HG02885 (cell line): ENCODE measurements around the gene CCNB2.
A peak's percentile ranks its signal among the peaks of the same experiment; 100 is the strongest.
"Not testable (repeated sequence)": the region's sequence is repeated elsewhere in the genome, so short reads cannot be mapped to it uniquely, and the experiment has no call there.

Experiments used
- ATAC-seq: cut with Tn5 transposase; IDR thresholded peaks from one replicate; pipeline ENCODE4 v1.9.1; 2021; ENCODE audit warnings: mild to moderate bottlenecking; ENCODE audit not compliant: unreplicated experiment, poor library complexity

CCNB2 gene

DNA sequence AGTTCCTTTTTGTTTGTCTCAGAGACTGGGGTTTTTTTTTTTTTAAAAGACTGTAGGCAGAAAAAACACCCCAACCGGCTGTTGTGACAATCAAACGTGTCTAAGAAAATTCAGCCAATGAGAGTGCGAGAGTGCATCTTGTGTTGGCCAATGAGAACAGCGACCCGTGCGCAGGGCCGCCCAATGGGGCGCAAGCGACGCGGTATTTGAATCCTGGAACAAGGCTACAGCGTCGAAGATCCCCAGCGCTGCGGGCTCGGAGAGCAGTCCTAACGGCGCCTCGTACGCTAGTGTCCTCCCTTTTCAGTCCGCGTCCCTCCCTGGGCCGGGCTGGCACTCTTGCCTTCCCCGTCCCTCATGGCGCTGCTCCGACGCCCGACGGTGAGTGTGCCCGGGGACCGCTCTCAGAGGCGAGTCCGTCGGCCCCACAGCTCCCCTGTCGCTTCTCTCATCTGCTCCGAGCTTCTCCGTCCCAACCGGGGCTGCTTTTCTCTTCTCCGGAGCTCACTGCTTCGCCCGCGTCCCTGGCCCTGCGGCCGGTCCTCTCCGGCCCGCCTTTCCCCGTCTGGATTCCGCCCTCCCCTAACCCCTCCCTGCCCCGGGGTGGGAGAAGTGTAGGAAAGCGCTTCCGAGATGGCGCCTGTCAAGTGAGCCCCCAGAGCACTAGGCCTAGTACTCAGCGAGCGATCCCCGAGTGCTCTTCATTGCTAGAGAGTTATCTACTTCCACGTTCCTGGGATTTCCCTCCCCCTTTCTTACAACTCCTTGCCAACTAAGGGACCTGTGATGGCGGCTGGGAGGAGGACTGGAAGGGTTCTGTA lies at the start of gene CCNB2:
Gene CCNB2 (plus strand): TSS at position 235 of the 821 bp plus-strand sequence. CDS start 123 bp downstream, at position 358.
- ATAC-seq = peak; percentile 99

- no peak for ATAC-seq
Measured at GRCh38 chr15:59059076-59059597, 45.8 kb upstream of the CCNB2 start.

DNA sequence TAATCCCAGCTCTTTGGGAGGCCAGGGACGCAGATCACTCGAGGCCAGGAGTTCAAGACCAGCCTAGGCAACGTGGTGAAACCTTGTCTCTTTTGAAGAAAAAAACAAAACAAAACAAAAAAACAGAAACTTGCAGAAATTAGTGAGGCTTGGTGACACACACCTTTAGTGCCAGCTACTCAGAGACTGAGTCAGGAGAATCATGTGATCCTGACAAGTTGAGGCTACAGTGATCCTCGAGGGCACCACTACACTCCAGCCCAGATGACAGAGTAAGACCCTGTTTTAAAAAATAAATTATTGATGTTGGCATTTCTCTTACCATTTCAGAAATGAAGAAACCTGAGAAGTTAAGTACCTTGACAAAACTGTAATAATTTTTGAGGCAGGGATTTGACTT lies 44.6 kb upstream of the CCNB2 start:
- no peak for ATAC-seq

GRCh38 chr15:59063042-59063441 lies 41.9 kb upstream of the CCNB2 start:
- ATAC-seq = no peak

- ATAC-seq = no peak
Measured at GRCh38 chr15:59069430-59069829, 35.5 kb upstream of the CCNB2 start.

DNA sequence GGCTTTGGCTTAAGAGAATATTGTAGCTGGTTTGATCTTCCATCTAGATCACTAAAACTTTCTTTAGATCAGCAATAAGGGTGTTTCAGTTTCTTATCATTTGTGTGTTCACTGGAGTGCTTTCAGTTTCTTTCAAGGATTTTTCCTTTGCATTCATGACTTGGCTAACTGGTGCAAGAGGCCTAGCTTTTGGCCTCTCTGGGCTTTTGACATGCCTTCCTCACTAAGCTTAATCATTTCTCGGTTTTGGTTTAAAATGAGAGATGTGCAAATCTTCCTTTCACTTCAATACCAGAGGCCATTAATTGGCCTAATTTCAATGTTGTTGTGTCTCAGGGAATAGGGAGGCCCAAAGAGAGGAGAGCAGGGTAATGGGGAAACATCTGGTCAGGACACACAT lies 30.3 kb upstream of the CCNB2 start:
- no peak for ATAC-seq

- no peak for ATAC-seq
Measured at GRCh38 chr15:59087731-59088130, 17.2 kb upstream of the CCNB2 start.

- ATAC-seq = no peak
Measured at GRCh38 chr15:59094077-59094476, 10.9 kb upstream of the CCNB2 start.

- ATAC-seq = no peak
Measured at GRCh38 chr15:59096429-59096828, 8.5 kb upstream of the CCNB2 start.

GRCh38 chr15:59099162-59099685 lies 5.7 kb upstream of the CCNB2 start:
- no peak for ATAC-seq

GRCh38 chr15:59104602-59104911 lies 389 bp upstream of the CCNB2 start:
- no peak for ATAC-seq

- ATAC-seq = no peak
Measured at GRCh38 chr15:59105854-59106253, 908 bp downstream of the CCNB2 start.

GRCh38 chr15:59111251-59111650 lies 6.3 kb downstream of the CCNB2 start:
- no peak for ATAC-seq

GRCh38 chr15:59115047-59115446 lies 10.1 kb downstream of the CCNB2 start:
- ATAC-seq = no peak

- ATAC-seq = no peak
Measured at GRCh38 chr15:59116141-59116540, 11.2 kb downstream of the CCNB2 start.

- ATAC-seq = no peak
Measured at GRCh38 chr15:59116771-59117170, 11.8 kb downstream of the CCNB2 start.

DNA sequence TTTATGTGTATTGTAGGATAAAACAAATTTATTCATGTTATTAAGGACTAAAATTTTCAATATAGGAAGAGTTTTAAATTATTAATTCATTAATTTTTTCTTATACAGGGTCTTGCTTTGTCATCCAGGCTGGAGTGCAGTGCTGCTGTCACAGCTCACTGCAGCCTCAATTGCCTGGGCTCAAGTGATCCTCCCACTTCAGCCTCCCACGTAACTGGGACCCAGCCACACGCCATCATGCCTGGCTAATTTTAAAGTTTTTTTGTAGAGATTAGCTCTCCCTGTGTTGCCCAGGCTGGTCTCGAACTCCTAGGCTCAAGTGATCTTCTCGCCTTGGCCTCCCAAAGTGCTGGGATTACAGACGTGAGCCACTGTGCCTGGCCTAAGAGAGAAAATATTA lies 14.7 kb downstream of the CCNB2 start:
- no peak for ATAC-seq

DNA sequence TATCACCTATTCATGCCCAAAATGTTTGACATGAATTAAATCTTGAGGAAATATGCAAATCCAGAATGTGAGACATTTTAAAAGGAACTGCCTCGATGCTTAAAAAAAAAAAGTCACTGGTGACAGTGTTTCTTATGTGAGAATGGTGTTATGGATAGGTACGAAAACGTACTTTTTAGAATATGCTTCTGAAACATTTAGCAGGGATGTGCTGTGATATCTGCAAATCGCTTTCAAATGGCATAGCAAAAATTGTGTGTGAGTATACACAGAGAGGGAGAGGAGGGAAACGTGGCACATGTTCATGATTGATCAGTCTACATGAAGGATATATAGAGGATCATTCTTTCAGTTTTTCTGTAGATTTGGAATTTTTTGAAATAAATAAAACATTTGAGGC lies 16.0 kb downstream of the CCNB2 start:
- no peak for ATAC-seq

- ATAC-seq = no peak
Measured at GRCh38 chr15:59124261-59124660, 19.3 kb downstream of the CCNB2 start.

DNA sequence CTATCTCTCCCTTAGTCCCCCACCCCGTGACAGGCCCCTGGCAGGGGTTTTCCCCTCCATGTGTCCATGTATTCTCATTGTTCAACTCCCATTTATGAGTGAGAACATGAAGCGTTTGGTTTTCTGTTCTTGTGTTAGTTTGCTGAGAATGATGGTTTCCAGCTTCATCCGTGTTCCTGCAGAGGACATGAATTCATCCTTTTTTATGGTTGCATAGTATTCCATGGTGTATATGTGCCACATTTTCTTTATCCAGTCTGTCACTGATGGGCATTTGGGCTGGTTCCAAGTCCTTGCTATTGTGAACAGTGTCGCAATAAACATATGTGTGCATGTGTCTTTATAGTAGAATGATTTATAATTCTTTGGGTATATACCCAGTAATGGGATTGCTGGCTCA lies 20.7 kb downstream of the CCNB2 start:
- ATAC-seq = not testable (repeated sequence)

DNA sequence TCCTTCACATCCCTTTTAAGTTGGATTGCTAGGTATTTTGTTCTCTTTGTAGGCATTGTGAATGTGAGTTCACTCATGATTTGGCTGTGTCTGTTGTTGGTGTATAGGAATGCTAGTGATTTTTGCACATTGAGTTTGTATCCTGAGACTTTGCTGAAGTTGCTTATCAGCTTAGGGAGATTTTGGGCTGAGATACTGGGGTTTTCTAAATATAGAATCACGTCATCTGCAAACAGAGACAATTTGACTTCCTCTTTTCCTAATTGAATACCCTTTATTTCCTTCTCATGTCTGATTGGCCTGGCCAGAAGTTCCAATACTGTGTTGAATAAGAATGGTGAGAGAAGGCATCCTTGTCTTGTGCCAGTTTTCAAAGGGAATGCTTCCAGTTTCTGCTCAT lies 22.3 kb downstream of the CCNB2 start:
- ATAC-seq = not testable (repeated sequence)

GRCh38 chr15:59131456-59131855 lies 26.5 kb downstream of the CCNB2 start:
- no peak for ATAC-seq
